ENCODE data around the gene PKP4. TPM values are rescaled to one million over a fixed set of nuclear protein-coding genes. Genes with fewer than 3 reads are reported as not detected.
"Not testable (repeated sequence)": the region's sequence is repeated elsewhere in the genome, so short reads cannot be mapped to it uniquely, and the experiment has no call there.

The PKP4 gene
- total and polyA plus RNA-seq, 7 donors, result 6.8 to 23.8 (median 18.0) TPM

- Histone ChIP-seq H3K36me3 (ENCODE audit: insufficient read depth in 1 of 2, low read depth in 1 of 2) (no peaks in the 10 kb centered on the region), H3K4me1 (no peaks in the 10 kb centered on the region), H3K9me3 (no peaks in the 10 kb centered on the region), H3K27ac (no peak overlapping the region), H3K27me3 (ENCODE audit: insufficient read depth in 3 of 3, low read length in 2 of 3) (no peaks in the 10 kb centered on the region), H3K4me3 (no peak overlapping the region)
- TF ChIP-seq CTCF (IDR thresholded peaks at IDR 0.05), result no peak
- ATAC-seq (no peak), DNase-seq (no peak)
- intact Hi-C loops (cut with DNase I), result no loop called here
Measured at GRCh38 chr2:158693476-158693875, 236.7 kb downstream of the PKP4 start.

DNA sequence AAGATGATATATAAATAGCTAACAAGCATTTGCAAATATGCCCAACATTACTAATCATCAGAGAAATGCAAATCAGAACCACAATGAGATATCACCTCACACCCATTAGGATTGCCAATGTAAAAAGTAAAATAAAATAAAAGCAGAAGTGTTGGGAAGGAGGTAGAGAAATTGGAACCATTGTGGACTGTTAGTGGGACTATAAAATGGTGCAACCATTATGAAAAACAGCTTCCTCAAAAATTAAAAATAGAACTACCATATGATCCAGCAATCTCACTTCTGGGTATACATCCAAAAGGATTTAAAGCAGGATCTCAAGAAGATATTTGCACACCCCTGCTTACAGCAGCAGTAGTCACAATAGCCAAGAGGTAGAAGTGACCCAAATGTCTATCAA, 238.6 kb downstream of the PKP4 start:
- no peaks in the 10 kb centered on the region for H3K36me3 ChIP-seq (ENCODE audit: insufficient read depth in 1 of 2, low read depth in 1 of 2)
- TF ChIP-seq CTCF (IDR thresholded peaks at IDR 0.05), result no peak
- no peaks in the 10 kb centered on the region for H3K9me3 ChIP-seq
- no peak overlapping the region for H3K4me3 ChIP-seq
- H3K27ac ChIP-seq, result no peak overlapping the region
- intact Hi-C loops (cut with DNase I), result no loop called here
- H3K4me1 ChIP-seq, result no peaks in the 10 kb centered on the region
- no peak for DNase-seq
- no peak for ATAC-seq
- H3K27me3 ChIP-seq (ENCODE audit: insufficient read depth in 3 of 3, low read length in 2 of 3), result no peaks in the 10 kb centered on the region

DNA sequence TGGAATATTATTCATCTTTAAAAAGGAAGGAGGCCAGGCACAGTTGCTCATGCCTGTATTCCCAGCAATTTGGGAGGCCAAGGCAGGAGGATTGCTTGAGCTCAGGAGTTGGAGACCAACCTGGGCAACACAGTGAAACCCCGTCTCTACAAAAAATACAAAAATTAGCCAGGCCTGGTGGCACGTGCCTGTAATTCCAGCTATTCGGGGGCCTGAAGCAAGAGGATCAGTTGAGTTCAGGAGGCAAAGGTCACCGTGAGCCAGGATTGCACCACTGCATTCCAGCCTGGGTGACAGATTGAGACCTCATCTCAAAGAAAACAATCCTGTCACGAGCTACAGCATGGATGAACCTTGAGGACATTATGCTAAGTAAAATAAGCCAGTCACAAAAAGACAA, 239.0 kb downstream of the PKP4 start:
- intact Hi-C loops (cut with DNase I); H3K9me3 ChIP-seq; H3K27me3 ChIP-seq (ENCODE audit: insufficient read depth in 3 of 3, low read length in 2 of 3); H3K27ac ChIP-seq; ATAC-seq; H3K4me3 ChIP-seq; H3K36me3 ChIP-seq (ENCODE audit: insufficient read depth in 1 of 2, low read depth in 1 of 2); H3K4me1 ChIP-seq; DNase-seq: not testable (repeated sequence)
- 82 to 91% (median 87%) methylated on average over 5 of the region's 5 CpGs for WGBS, 3 donors

- WGBS, 3 donors, result 77 to 79% (median 78%) methylated on average over 6 of the region's 6 CpGs
- Histone ChIP-seq H3K4me3 (no peak overlapping the region), H3K27ac (no peak overlapping the region), H3K9me3 (no peaks in the 10 kb centered on the region), H3K4me1 (no peaks in the 10 kb centered on the region), H3K36me3 (ENCODE audit: insufficient read depth in 1 of 2, low read depth in 1 of 2) (no peaks in the 10 kb centered on the region), H3K27me3 (ENCODE audit: insufficient read depth in 3 of 3, low read length in 2 of 3) (no peaks in the 10 kb centered on the region)
- intact Hi-C loops (cut with DNase I), result no loop called here
- no peak for TF ChIP-seq CTCF (IDR thresholded peaks at IDR 0.05)
- ATAC-seq (no peak), DNase-seq (no peak)
Measured at GRCh38 chr2:158699323-158699722, 242.6 kb downstream of the PKP4 start.

DNA sequence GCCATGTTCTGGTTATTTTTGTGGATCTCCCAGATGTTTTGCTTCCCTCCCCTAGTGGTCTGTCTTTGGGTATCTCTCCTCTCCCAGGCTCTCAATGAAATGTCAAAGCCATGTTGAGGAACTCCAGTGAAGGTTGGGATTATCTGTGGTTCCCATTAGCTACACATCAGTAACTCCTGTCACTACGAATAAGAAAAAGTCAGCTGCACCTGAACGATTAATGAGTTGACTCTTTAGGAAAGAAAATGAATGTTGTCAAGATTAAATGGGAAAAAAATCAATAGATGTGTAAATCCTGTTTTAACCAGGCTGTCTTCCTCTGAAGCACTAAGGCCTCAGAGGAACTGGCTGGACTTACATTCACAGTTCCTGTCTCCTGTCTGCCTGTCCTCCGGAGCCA, 244.3 kb downstream of the PKP4 start:
- peaks cover 7% of the 10 kb centered on the region for H3K9me3 ChIP-seq
- H3K27ac ChIP-seq, result no peak overlapping the region
- H3K4me3 ChIP-seq, result no peak overlapping the region
- no peaks in the 10 kb centered on the region for H3K36me3 ChIP-seq (ENCODE audit: insufficient read depth in 1 of 2, low read depth in 1 of 2)
- WGBS, 3 donors, result 66 to 72% (median 67%) methylated on average over 3 of the region's 3 CpGs
- DNase-seq, result no peak
- no peaks in the 10 kb centered on the region for H3K4me1 ChIP-seq
- intact Hi-C loops (cut with DNase I), result no loop called here
- ATAC-seq, result no peak
- no peak for TF ChIP-seq CTCF (IDR thresholded peaks at IDR 0.05)
- no peaks in the 10 kb centered on the region for H3K27me3 ChIP-seq (ENCODE audit: insufficient read depth in 3 of 3, low read length in 2 of 3)
